Activated naive CD8-positive, alpha-beta T cell treated with anti-CD3 and anti-CD28 coated beads, Interleukin-2, amount 50 U/mL, for 24 hours (primary cell): Measurements from ENCODE around the gene UQCR11.

Source experiments
- ATAC-seq: fragments of 150-1000 bp; cut with Tn5 transposase; one replicate; pipeline ENCODE4 v1.10.0; 2021
- DNase-seq: peaks from one replicate; pipeline ENCODE4 v3.0.0; 2021
- H3K27ac Mint-ChIP-seq: one replicate; pipeline ENCODE4 v1.8.0; 2021; ENCODE audit warnings: mild to moderate bottlenecking, mixed read lengths
- H3K27me3 Mint-ChIP-seq: one replicate; pipeline ENCODE4 v1.8.0; 2021; ENCODE audit warnings: mixed read lengths
- H3K36me3 Mint-ChIP-seq: one replicate; pipeline ENCODE4 v1.8.0; 2021; ENCODE audit warnings: low read depth, mixed read lengths
- H3K4me1 Mint-ChIP-seq: one replicate; pipeline ENCODE4 v1.8.0; 2021; ENCODE audit warnings: mixed read lengths
- H3K4me3 Mint-ChIP-seq: one replicate; pipeline ENCODE4 v1.8.0; 2021; ENCODE audit warnings: mild to moderate bottlenecking, moderate library complexity, mixed read lengths
- H3K9me3 Mint-ChIP-seq: one replicate; pipeline ENCODE4 v1.8.0; 2021; ENCODE audit warnings: mixed read lengths

UQCR11 gene

DNA sequence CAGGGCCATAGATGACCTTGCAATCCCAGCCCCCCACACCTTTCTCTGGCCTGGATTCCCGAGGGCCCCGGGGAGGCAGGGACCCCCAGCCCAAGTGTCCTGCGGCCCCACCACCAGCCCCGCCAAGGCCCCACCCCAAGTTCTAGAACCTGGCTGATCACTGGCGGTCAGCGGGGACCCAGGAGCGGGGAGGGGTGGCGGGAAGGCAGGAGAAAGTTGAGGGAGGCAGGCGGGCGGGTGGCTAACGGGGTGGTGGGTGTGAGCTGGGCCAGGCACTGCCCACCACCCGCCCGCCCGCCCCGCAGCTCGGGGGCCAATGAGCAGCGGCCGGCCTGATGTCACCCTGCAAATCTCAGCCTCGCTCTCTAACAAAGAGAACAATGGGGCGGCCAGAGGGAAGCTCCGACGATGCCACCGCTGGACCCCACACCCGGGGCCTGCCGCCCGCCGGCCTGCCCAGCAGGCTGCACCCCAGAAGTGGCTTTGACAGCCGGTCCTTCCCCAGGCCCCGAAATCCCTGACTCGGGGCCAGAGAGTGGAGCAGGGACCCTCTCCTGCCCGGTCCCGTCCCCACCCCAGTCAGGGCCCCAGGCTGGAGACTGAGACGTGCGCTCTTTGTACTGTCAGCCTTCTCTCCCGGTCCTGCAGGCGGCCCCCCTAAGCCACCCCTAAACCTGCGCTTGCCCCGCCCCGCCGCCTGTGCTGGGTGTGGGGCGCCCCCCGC, 38.7 kb downstream of the UQCR11 start:
- ATAC-seq: no peak
- Mint-ChIP-seq H3K4me3 (no peak overlapping the region), H3K27me3 (peaks cover 12% of the 10 kb centered on the region), H3K4me1 (peaks cover 2% of the 10 kb centered on the region), H3K27ac (no peak overlapping the region), H3K9me3 (no peaks in the 10 kb centered on the region), H3K36me3 (no peaks in the 10 kb centered on the region)
- DNase-seq: no peak

GRCh38 chr19:1563251-1563650, 42.0 kb downstream of the UQCR11 start:
- Mint-ChIP-seq H3K4me1 (no peaks in the 10 kb centered on the region), H3K36me3 (no peaks in the 10 kb centered on the region), H3K27me3 (no peaks in the 10 kb centered on the region), H3K9me3 (no peaks in the 10 kb centered on the region), H3K4me3 (no peak overlapping the region), H3K27ac (no peak overlapping the region)
- ATAC-seq (no peak), DNase-seq (no peak)

DNA sequence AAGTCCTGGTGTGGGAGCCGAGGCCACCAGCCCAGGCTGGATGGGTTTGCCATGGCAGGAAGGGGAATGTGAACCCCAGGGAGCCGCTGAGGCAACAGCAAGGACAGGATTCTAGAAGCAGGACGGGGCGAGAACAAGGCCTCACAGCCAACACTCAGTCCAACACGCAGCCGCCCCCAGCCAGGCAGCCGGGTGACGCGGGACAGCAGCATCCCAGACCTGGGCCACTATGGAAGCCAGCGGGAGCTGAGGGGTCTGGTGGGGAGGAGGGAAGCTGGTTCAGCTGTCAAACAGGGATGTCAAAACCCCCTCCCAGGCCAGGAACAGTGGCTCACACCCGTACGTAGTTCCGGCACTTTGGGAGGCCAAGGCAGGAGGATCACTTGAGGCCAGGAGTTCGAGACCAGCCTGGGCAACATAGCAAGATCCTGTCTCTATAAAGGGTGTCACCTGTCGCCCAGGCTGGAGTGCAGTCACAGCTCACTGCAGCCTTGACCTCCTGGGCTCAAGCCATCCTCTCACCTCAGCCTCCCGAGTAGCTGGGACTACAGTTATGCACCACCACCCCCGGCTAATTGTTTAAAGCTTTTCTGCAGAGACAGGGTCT, 43.9 kb downstream of the UQCR11 start:
- H3K36me3 Mint-ChIP-seq: no peaks in the 10 kb centered on the region
- no peak overlapping the region for H3K27ac Mint-ChIP-seq
- H3K4me3 Mint-ChIP-seq: no peak overlapping the region
- no peaks in the 10 kb centered on the region for H3K4me1 Mint-ChIP-seq
- DNase-seq (no peak), ATAC-seq (no peak)
- no peaks in the 10 kb centered on the region for H3K27me3 Mint-ChIP-seq
- no peaks in the 10 kb centered on the region for H3K9me3 Mint-ChIP-seq

GRCh38 chr19:1560286-1560882, 44.9 kb downstream of the UQCR11 start:
- ATAC-seq: no peak
- Mint-ChIP-seq H3K27ac (no peak overlapping the region), H3K9me3 (no peaks in the 10 kb centered on the region), H3K36me3 (no peaks in the 10 kb centered on the region), H3K4me1 (no peaks in the 10 kb centered on the region), H3K4me3 (no peak overlapping the region), H3K27me3 (no peaks in the 10 kb centered on the region)
- DNase-seq: no peak

- ATAC-seq: no peak
- H3K36me3 Mint-ChIP-seq: no peaks in the 10 kb centered on the region
These were observed 46.7 kb downstream of the UQCR11 start for GRCh38 chr19:1558552-1558951.

GRCh38 chr19:1556390-1557070, 48.7 kb downstream of the UQCR11 start:
- H3K4me3 Mint-ChIP-seq: no peak overlapping the region
- H3K27me3 Mint-ChIP-seq: peaks cover 6% of the 10 kb centered on the region
- no peaks in the 10 kb centered on the region for H3K9me3 Mint-ChIP-seq
- DNase-seq: no peak
- no peaks in the 10 kb centered on the region for H3K36me3 Mint-ChIP-seq
- ATAC-seq: no peak
- H3K4me1 Mint-ChIP-seq: no peaks in the 10 kb centered on the region
- H3K27ac Mint-ChIP-seq: no peak overlapping the region

More at GRCh38 chr19:1558552-1558951, 46.7 kb downstream of the UQCR11 start:
- Mint-ChIP-seq H3K4me3 (no peak overlapping the region), H3K9me3 (no peaks in the 10 kb centered on the region), H3K4me1 (no peaks in the 10 kb centered on the region), H3K27ac (no peak overlapping the region), H3K27me3 (no peaks in the 10 kb centered on the region)
- DNase-seq: no peak

DNA sequence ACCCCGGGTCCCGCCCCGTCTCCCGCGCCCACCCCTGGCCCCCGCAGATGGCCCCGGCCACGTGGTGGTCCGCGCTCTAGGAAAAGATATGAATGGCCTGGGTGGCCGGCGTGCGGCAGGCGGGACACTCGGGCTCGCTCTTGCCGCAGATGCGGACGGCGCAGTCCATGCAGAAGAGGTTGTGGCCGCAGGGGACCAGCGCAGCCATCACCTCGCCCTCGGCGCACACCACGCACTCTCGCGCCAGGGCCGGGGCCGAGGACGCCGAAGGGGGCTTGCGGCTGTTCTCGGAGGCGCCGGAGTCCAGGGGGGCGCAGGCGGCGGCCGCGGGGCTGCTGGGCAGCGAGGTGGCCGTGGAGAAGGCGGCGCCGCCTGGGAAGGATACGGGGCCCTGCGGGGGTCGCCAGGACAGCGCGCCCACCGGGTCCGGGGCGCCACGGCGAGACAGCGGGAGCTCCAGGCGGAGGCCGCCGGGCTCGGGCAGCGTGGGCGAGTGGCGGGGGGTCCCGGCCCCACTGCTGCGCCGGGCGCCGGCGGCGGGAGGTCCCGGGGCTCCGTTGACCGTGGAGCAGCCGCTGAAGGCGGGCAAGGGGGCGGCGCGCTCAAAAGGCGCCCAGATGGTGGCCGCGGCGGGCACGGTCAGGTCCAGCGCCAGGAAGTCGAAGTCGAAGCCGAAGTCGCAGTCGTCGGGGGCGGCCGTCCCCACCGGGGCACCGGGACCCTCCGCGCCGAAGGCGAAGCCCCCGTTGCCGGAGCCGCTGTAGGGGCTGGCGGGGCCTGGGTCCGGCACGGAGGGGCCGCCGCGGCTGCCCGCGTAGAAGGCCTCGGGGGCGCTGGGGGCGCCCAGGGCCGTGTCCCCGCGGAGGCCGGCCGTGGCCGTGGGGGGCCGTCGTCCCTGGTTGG, 49.5 kb downstream of the UQCR11 start:
- DNase-seq (no peak), ATAC-seq (no peak)
- H3K27me3 Mint-ChIP-seq: peaks cover 6% of the 10 kb centered on the region
- H3K4me3 Mint-ChIP-seq: no peak overlapping the region
- H3K4me1 Mint-ChIP-seq: no peaks in the 10 kb centered on the region
- no peaks in the 10 kb centered on the region for H3K9me3 Mint-ChIP-seq
- no peaks in the 10 kb centered on the region for H3K36me3 Mint-ChIP-seq
- H3K27ac Mint-ChIP-seq: no peak overlapping the region

- Mint-ChIP-seq H3K27ac (no peak overlapping the region), H3K36me3 (no peaks in the 10 kb centered on the region), H3K27me3 (peaks cover 6% of the 10 kb centered on the region), H3K4me1 (no peaks in the 10 kb centered on the region), H3K4me3 (no peak overlapping the region), H3K9me3 (no peaks in the 10 kb centered on the region)
- DNase-seq: no peak
- no peak for ATAC-seq
These were observed 50.3 kb downstream of the UQCR11 start for GRCh38 chr19:1554968-1555367.

DNA sequence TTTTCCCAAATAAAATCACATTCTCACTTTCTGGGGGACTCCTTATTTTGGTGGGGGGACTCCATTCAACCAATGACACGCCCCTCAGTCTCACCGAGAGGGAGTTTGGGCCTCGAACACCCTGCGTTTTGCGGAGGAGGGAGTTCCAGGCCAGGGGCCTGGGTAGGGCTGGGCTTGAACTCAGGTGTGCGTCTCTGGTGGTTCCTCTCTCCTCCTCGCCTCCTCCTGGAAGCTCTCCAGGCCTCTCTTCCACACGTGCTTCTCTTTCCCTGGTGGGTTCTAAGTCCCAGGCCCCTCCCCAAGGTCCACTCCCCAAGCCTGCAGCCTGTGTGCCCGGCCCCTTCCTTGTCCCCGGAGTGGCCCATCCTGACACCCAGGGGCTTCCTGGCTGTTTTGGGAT, 51.8 kb downstream of the UQCR11 start:
- no peak overlapping the region for H3K27ac Mint-ChIP-seq
- no peak for ATAC-seq
- DNase-seq: no peak
- no peaks in the 10 kb centered on the region for H3K4me1 Mint-ChIP-seq
- no peak overlapping the region for H3K4me3 Mint-ChIP-seq
- H3K27me3 Mint-ChIP-seq: peaks cover 6% of the 10 kb centered on the region
- no peaks in the 10 kb centered on the region for H3K36me3 Mint-ChIP-seq
- H3K9me3 Mint-ChIP-seq: no peaks in the 10 kb centered on the region

DNA sequence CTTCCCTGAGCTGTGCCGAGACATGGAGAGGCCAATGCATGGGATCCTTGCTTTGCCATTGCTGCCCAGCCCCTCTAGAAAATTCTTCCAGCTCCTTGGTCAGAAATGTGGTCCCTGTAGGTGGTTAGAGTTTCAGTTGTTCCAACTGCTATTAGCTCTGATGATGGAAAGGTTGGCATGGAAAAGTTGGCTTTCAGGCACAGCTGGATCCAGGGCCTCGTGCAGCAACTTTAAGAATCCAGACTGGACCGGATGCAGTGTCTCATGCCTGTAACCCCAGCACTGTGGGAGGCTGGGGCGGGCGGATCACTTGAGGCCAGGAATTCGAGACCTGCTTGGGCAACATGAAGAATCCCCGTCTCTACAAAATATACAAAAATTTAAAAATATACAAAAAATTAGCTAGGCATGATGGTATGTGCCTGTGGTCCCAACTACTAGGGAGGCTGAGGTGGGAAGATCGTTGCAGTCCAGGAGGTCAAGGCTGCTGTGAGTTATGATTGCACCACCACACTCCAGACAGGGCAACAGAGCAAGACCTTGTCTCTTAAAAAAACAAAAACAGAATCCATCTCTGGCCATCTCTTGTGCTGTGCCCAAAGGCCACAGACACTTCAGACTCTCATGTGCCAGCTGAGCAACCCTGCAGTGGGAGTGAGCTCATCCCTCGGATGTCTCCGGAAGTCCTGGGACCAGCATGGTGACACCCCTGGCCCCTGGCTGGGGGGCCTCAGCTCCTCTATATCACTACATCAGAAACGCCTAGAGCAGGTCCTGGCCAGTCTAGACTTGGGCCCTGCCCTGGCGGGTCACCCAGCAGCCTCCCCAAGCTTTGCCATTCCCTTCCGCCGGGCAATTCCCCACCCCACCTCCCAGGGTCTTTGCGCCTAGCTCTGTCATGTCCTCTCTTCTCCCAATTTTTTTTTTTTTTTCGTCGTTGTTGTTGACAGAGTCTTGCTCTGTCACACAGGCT, 53.9 kb downstream of the UQCR11 start:
- Mint-ChIP-seq H3K27ac (no peak overlapping the region), H3K4me1 (no peaks in the 10 kb centered on the region), H3K9me3 (no peaks in the 10 kb centered on the region), H3K27me3 (peaks cover 11% of the 10 kb centered on the region), H3K4me3 (no peak overlapping the region), H3K36me3 (no peaks in the 10 kb centered on the region)
- no peak for ATAC-seq
- no peak for DNase-seq

- DNase-seq (no peak), ATAC-seq (no peak)
- Mint-ChIP-seq H3K36me3 (no peaks in the 10 kb centered on the region), H3K27ac (no peak overlapping the region), H3K9me3 (no peaks in the 10 kb centered on the region), H3K4me3 (no peak overlapping the region), H3K27me3 (peaks cover 22% of the 10 kb centered on the region), H3K4me1 (peaks cover 3% of the 10 kb centered on the region)
These were observed 55.8 kb downstream of the UQCR11 start for GRCh38 chr19:1549332-1549945.
